Measurements from ENCODE around the gene ATG9B. TPM values are rescaled to one million over a fixed set of nuclear protein-coding genes. Genes with fewer than 3 reads are reported as not detected.

ATG9B gene
- total and polyA plus RNA-seq, 2 donors (not counting 1 experiment from before 2014, with no cell fraction given) = 5.1 to 7.2 TPM

GRCh38 chr7:151009327-151010036 lies 14.8 kb downstream of the ATG9B start:
- H3K9me3 ChIP-seq (ENCODE audit: control extremely low read depth in 1 of 3, control insufficient read depth in 2 of 3, insufficient read depth in 1 of 3, low read length in 2 of 3) = peaks cover 0 to 24% (median 0%) of the 10 kb centered on the region in 3 donors
- peaks cover 27% of the 10 kb centered on the region for H3K4me1 Mint-ChIP-seq
- ChIA-PET POLR2A (no interaction called here), CTCF (interaction anchor here (0.7 to 2.6 kb wide), 9 partner anchors 9 to 111 kb away, joined by 3 to 17 read pairs (median 3); no protein-coding TSS in a partner anchor)
- no peak overlapping the region for H3K4me2 ChIP-seq (replicated peaks; ENCODE audit: low read depth, low read length, poor library complexity, severe bottlenecking)
- WGBS (ENCODE audit: insufficient coverage) = 90% methylated on average over 19 of the region's 22 CpGs
- no peaks in the 10 kb centered on the region for H3K9me3 Mint-ChIP-seq (ENCODE audit: insufficient read depth)
- H4K20me1 ChIP-seq (ENCODE audit: control insufficient read depth, insufficient read depth, low read length, poor library complexity, severe bottlenecking) = no peaks in the 10 kb centered on the region
- H3K27ac ChIP-seq (ENCODE audit: low read length in 2 of 2) = no peak overlapping the region
- no peak overlapping the region for H3K27ac Mint-ChIP-seq
- H3K27me3 ChIP-seq (replicated peaks in 1 of 4; ENCODE audit: control extremely low read depth in 1 of 4, control insufficient read depth in 3 of 4, insufficient read depth in 4 of 4, low read length in 3 of 4) = peaks cover 0 to 12% (median 0%) of the 10 kb centered on the region in 4 experiments
- ATAC-seq (ENCODE audit: low read depth) (no peak), DNase-seq (no peak)
- peaks cover 18 to 40% of the 10 kb centered on the region in 2 donors for H3K4me1 ChIP-seq (ENCODE audit: control insufficient read depth in 2 of 2, insufficient read depth in 2 of 2, low read length in 2 of 2)
- no peak overlapping the region for H3K9ac ChIP-seq (ENCODE audit: low read length)
- peak overlapping the region; percentile 62 for H2AFZ ChIP-seq (ENCODE audit: insufficient read depth, low read depth, low read length, poor library complexity, severe bottlenecking)
- TF ChIP-seq EZH2 (IDR thresholded peaks at IDR 0.05; ENCODE audit: borderline replicate concordance, insufficient read depth, low read depth, low read length, poor library complexity, severe bottlenecking) (no peak), CTCF (IDR thresholded peaks at IDR 0.05) (no peak)
- H3K4me3 ChIP-seq (ENCODE audit: control extremely low read depth in 1 of 5, extremely low read depth in 1 of 5, insufficient read depth in 1 of 5, low read depth in 2 of 5, low read length in 4 of 5) = no peak overlapping the region
- H3K4me3 Mint-ChIP-seq = no peak overlapping the region
- H3K36me3 ChIP-seq (replicated peaks in 1 of 2; ENCODE audit: control extremely low read depth in 1 of 2, control insufficient read depth in 1 of 2, extremely low read depth in 1 of 2, insufficient read depth in 2 of 2, low read length in 1 of 2) = no peaks in the 10 kb centered on the region
- peaks cover 7% of the 10 kb centered on the region for H3K27me3 Mint-ChIP-seq
- H3K79me2 ChIP-seq (ENCODE audit: control insufficient read depth, insufficient read depth, low read length) = no peaks in the 10 kb centered on the region
- intact Hi-C loops (cut with micrococcal nuclease) = loop anchor here (5.0 kb wide), 2 partner anchors 48 to 78 kb away; partner anchors contain the start of genes AGAP3, CDK5 and SLC4A2
